GM18511 (cell line): Measurements from ENCODE around the gene GRHL3.

Source experiments
- ATAC-seq: cut with Tn5 transposase; IDR thresholded peaks from one replicate; pipeline ENCODE4 v1.9.1; 2021; ENCODE audit warnings: mild to moderate bottlenecking, moderate library complexity; ENCODE audit not compliant: unreplicated experiment

GRHL3 gene

GRCh38 chr1:24292887-24293286 lies 26.3 kb upstream of the GRHL3 start:
- no peak for ATAC-seq

GRCh38 chr1:24293392-24294227 lies 25.5 kb upstream of the GRHL3 start:
- no peak for ATAC-seq

- ATAC-seq, result no peak
Observed at GRCh38 chr1:24294228-24294672, 24.9 kb upstream of the GRHL3 start.

GRCh38 chr1:24294716-24295371 lies 24.3 kb upstream of the GRHL3 start:
- ATAC-seq, result no peak

- no peak for ATAC-seq
Observed at GRCh38 chr1:24295535-24295934, 23.6 kb upstream of the GRHL3 start.

- ATAC-seq, result no peak
Observed at GRCh38 chr1:24297187-24297851, 21.8 kb upstream of the GRHL3 start.

GRCh38 chr1:24297852-24298232 lies 21.3 kb upstream of the GRHL3 start:
- ATAC-seq, result no peak

- ATAC-seq, result no peak
Observed at GRCh38 chr1:24298606-24299005, 20.6 kb upstream of the GRHL3 start.

GRCh38 chr1:24299901-24300300 lies 19.3 kb upstream of the GRHL3 start:
- no peak for ATAC-seq

GRCh38 chr1:24300971-24301784 lies 18.0 kb upstream of the GRHL3 start:
- no peak for ATAC-seq

GRCh38 chr1:24301785-24302175 lies 17.4 kb upstream of the GRHL3 start:
- no peak for ATAC-seq

- no peak for ATAC-seq
Observed at GRCh38 chr1:24302209-24302611, 16.9 kb upstream of the GRHL3 start.

GRCh38 chr1:24303600-24303999 lies 15.6 kb upstream of the GRHL3 start:
- ATAC-seq, result no peak

- ATAC-seq, result no peak
Observed at GRCh38 chr1:24304763-24305162, 14.4 kb upstream of the GRHL3 start.

GRCh38 chr1:24308365-24309015 lies 10.7 kb upstream of the GRHL3 start:
- no peak for ATAC-seq

- ATAC-seq, result no peak
Observed at GRCh38 chr1:24309762-24310485, 9.2 kb upstream of the GRHL3 start.

- ATAC-seq, result no peak
Observed at GRCh38 chr1:24311234-24311633, 7.9 kb upstream of the GRHL3 start.

- no peak for ATAC-seq
Observed at GRCh38 chr1:24311741-24312140, 7.4 kb upstream of the GRHL3 start.

GRCh38 chr1:24315391-24315790 lies 3.8 kb upstream of the GRHL3 start:
- no peak for ATAC-seq

- no peak for ATAC-seq
Observed at GRCh38 chr1:24316645-24317044, 2.5 kb upstream of the GRHL3 start.
